AG08395 (cell line): ENCODE results near the gene MISFA.
"Not testable (repeated sequence)": the region's sequence is repeated elsewhere in the genome, so short reads cannot be mapped to it uniquely, and the experiment has no call there.

Source experiments
- DNase-seq: peaks from one replicate; pipeline ENCODE4 v3.0.0; 2012; ENCODE audit warnings: mixed read lengths, low spot score

The MISFA gene

DNA sequence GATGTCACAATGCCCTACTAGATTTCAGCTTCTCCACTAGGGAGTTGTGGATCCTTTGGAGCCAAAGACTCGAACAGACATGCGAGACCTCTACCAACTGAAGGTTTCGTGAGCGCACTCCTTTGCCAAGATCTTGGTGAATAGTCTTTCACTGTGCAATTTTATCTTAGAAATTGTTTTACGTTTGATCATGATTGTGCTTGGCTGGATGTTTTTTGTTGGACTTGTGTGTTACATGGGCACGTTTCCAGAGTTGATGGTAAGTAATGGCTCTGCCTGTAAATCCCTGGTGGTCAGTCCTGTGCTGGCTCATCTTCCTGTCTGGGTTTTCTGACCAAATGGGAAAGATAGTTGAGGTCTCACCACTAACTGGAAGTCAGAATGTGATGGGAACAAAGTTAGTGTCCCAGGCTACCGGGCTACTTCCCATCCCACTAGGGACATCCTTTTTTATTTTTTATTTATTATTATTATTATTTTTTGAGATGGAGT, at the start of gene MISFA:
TSS of gene MISFA (plus strand) at position 51 of the 492 bp plus-strand sequence. CDS start at position 191, 140 bp downstream.
- no peak for DNase-seq

DNA sequence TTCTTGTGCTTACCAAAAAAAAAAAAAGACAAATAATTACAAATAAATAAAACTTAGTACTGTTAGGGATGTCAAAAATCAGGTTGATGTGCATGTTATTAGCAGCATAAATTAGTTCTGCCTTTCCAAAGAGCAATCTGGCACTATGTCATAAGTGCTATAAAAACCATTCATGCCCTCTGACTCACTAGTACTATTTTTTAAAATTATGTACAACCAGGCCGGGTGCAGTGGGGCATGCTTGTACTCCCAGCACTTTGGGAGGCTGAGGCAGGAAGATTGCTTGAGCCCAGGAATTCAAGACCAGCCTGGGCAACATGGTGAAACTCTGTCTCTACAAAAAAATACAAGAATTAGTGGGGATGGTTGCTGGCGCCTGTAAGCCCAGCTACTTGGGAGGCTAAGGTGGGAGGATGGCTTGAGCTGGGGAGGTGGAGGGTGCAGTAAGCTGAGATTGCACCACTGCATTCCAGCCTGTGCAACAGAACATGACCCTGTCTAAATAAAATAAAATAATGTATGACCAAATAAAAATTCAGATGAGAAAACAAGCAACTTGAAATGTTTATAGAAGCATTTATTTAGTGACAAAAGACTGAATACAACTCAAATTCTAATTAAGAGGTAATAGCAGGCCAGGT, 36.4 kb upstream of the MISFA start:
- DNase-seq: no peak

DNA sequence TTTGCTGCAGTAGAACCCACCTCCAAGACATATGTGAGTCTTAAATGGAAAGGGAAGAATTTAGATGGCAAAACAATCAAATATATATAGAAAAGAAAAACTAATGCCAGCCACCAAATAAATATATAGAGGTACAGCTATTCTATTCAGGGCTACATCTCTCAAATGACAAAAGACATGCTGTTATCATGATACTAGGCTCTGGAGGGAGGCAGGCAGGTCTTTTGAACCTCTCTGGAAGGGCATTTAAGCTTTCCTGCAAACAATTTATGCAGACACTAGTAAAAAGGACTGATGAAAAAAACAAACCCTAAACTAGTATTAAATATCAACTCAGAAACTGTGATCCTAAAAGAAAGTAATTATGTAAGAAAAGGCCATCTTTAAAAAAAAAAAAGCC, 35.4 kb upstream of the MISFA start:
- no peak for DNase-seq

GRCh38 chr11:18566406-18566805, 33.2 kb upstream of the MISFA start:
- DNase-seq: no peak

- peak; percentile 29 for DNase-seq
These were observed 32.5 kb upstream of the MISFA start for GRCh38 chr11:18567081-18567480.

DNA sequence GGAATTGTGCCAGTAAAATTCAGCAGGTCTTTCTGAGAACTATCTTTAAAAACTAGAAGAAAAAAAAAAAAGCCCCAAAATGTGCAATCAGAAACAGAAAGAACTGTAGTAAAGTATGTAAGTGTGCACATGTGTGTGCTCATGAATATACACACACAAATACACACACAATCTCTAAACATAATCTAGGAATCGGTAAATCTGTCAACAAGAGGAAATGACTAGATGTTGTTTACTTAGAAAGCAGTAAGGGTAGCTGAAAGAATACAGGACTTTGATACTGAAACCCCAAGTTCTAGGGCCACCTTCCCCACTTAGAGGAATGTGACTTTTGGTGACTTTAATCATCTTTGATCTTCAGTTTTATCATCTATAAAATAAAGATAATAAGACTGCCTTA, 24.2 kb upstream of the MISFA start:
- no peak for DNase-seq

- DNase-seq: no peak
These were observed 20.5 kb upstream of the MISFA start for GRCh38 chr11:18578975-18579598.

DNA sequence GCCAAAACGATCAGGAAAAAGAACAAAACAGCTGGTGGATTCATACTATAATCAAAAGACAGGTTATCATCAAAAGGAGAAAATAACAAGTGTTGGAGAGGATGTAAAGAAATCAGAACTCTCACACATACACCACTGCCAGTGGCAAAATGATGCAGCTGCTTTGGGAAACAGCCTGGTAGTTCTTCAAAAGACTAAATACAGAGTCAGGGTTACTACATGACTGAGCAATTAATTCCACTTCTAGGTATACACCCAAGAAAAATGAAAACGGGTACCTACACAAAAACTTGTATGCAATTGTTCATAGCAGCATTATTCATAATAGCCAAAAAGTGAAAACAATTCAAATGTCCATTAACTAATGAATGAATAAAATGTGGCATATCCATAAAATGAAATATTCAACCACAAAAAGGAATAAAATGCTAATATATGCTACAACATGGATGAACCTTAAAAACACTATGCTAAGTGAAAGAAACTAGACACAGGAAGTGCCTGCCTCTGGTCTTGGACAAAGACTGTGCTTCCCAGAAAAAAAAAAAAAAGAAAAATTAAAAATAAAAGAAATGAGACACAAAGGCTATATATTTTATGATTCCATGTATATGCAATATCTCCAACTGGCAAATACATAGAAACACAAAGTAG, 19.3 kb upstream of the MISFA start:
- DNase-seq: no peak

DNA sequence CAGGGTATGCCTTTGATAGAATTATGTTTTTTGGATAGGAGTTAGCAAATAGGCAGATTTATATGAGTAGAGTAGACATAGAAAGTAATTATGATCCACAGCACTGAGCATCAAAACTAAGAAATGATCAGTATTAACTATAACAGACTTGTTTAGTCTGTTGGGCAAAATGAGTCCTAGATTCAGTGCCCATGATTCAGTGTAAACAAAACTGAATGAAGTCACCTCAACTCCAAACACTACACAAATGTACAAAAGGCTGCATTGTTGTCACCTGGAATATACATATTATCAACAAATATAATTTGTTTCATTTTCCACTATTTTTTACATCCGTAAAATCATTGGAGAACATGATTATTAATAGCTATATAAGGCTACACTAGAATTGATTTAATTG, 17.8 kb upstream of the MISFA start:
- no peak for DNase-seq

GRCh38 chr11:18588297-18589252, 11.0 kb upstream of the MISFA start, which contains the start of gene UEVLD:
TSS of gene UEVLD (minus strand) at chr11:18588734. CDS start at chr11:18588654, 80 bp downstream.
- DNase-seq: peak; percentile 97

DNA sequence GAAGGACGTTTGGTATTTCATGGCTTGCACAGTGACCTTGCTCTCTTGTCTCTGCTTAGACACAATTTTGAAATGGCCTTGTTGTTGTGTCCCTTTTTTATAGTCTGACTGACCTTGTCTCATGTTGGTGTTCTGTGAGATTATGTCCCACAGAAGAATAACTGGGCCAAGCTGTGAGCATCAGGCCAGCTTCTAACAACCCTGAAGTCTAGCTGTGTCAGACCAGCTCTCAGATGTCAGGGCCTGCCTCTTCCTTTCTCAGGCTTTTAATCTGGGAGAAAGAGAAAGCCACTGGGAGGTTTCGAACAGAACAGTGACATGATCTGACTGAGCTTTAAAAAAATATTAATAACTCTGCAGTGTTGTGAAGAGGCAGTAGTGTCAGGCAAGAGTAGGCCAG, 9.0 kb upstream of the MISFA start:
- no peak for DNase-seq

- not testable (repeated sequence) for DNase-seq
These were observed 5.5 kb upstream of the MISFA start for GRCh38 chr11:18594088-18594487.

- no peak for DNase-seq
These were observed 4.4 kb upstream of the MISFA start for GRCh38 chr11:18594999-18595749.

DNA sequence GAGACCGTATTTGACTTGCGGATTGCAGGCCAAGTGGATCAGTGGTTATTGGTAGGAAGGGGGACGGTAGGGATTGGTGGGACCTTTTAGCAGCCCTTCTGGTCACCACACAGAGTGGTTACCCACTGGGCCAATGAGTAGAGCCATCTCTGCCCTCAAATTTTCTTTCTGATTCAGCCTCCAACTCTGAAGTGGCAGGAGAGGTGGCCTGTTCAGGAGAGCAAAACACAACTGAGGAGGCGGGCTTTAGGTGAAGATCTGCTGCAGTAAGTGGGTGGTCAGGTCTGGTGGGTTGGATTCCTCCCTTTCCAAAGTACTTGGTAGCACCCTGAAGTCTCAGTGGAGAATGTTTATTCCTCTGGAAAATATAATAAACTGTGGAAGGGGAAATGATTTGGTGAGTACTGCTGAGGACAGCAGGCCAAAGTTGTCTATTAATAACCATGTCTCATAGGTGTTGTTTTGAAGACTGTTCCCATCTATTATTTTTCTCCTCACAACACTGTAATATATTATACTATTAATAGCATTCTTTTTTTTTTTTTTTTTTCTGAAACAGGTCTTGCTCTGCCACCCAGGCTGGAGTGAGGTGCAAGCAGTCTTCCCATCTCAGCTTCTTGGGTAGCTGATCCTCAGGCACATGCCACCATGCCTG, 1.5 kb downstream of the MISFA start:
- no peak for DNase-seq

DNA sequence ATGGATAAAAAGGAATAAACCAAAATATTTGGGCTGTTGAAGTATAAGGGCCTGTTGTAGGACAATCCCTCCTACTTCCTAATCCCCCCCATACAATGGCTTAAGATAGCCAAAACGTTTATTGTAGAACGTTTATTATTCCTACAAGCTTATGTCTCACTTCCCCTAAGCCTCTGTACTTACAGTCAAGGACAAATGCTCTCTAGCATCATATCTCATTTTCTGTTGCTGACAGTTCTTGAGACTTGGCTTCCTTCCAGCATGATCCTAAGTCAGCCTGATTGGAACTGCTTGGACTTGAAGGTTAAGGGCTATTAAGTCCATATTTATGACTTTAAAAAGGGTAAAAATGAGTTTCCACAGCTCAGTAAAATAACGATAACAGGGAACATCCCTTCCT, 8.8 kb downstream of the MISFA start:
- no peak for DNase-seq

GRCh38 chr11:18611196-18611595, 11.6 kb downstream of the MISFA start:
- peak; percentile 37 for DNase-seq

DNA sequence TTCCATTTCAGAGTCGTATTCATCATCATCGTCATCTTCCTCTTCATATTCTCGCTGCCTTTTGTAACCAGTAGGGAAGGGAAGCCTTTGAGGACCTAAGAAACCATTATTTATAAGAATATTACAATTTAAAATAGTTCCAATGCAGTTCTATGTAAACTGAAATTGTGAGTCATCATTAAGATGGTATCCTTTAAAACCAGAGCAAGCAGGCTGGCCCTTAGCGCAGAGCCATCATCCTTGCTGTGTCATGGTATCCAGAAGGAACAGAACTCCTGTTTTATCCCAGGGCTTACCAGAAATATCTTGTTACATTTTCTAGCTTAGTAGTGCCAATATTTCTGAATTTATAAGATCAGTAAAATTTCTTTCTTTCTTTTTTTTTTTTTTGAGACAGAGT, 12.8 kb downstream of the MISFA start:
- DNase-seq: no peak

- DNase-seq: no peak
These were observed 15.1 kb downstream of the MISFA start for GRCh38 chr11:18614667-18615066.

- DNase-seq: no peak
These were observed 16.2 kb downstream of the MISFA start for GRCh38 chr11:18615628-18616392.
